Measurements from ENCODE around the gene TNPO3. TPM values are rescaled to one million over a fixed set of nuclear protein-coding genes. Genes with fewer than 3 reads are reported as not detected.

The TNPO3 gene
- total RNA-seq, 2 experiments from 2014 or later = 55.1 to 71.7 TPM

DNA sequence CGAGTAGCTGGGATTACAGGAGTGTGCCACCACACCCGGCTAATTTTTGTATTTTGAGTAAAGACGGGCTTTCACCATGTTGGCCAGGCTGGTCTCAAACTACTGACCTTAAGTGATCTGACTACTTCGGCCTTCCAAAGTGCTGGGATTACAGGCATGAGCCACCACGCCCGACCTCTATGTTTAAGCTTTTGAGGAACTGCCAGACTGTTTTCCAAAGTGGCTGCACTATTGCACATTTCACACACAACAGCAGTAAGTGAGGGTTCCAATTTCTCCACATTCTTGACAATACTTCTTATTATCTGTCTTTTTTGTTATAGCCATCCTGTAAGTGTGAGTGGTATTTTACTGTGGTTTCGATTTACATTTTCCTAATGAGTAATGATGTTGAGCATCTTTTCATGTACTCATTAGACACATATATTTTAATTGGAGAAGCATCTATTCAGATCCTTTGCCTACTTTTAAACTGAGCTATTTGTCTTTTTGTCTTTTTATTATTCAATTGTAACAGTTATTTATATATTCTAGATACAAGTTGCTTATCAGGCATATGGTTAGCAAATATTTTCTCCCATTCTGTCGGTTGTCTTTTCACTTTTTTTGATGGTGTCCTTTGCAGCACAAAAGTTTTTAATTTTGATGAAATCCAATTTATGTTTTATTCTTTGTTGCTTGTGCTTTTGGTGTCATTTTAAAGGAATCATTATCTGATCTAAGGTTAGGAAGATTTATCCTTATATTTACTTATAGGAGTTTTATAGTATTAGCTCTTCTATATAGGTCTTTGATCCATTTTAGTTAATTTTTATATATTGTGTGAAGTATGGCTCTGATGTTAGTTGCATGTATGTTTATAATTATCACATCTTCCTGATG is 130.0 kb downstream of the TNPO3 start:
- Histone ChIP-seq H3K4me3 (ENCODE audit: low read depth, low read length, poor library complexity, severe bottlenecking) (no peak overlapping the region), H3K79me2 (ENCODE audit: insufficient read depth, low read depth, low read length) (no peaks in the 10 kb centered on the region), H3K4me1 (ENCODE audit: insufficient read depth, low read length, poor library complexity, severe bottlenecking) (peaks cover 1% of the 10 kb centered on the region), H3K27ac (ENCODE audit: low read depth, low read length, poor library complexity, severe bottlenecking) (no peak overlapping the region), H4K20me1 (ENCODE audit: insufficient read depth, low read length) (no peaks in the 10 kb centered on the region), H3K4me2 (ENCODE audit: low read length) (no peak overlapping the region), H3K36me3 (ENCODE audit: insufficient read depth, low read length) (no peaks in the 10 kb centered on the region), H2AFZ (ENCODE audit: low read length) (no peak overlapping the region), H3K9me2 (ENCODE audit: insufficient read depth, low read length) (no peaks in the 10 kb centered on the region), H3K9me3 (ENCODE audit: low read length) (no peaks in the 10 kb centered on the region)
- CTCF ChIA-PET (ENCODE audit: unreplicated experiment) = no interaction called here
- POLR2A ChIA-PET = interaction anchor here (0.6 to 1.6 kb wide), 3 partner anchors 16 to 137 kb away, joined by 3 read pairs; no protein-coding TSS in a partner anchor
- no peak for DNase-seq (ENCODE audit: low spot score)
- BruUV-seq (replicated peaks) = no TSS peak
- TF ChIP-seq EZH2phosphoT487 (IDR thresholded peaks at IDR 0.05; ENCODE audit: borderline replicate concordance, low read depth, low read length) = 0 out of 2 replicates have a peak, but pooled peaks have one; percentile 41
- TF ChIP-seq, protein P1, sequence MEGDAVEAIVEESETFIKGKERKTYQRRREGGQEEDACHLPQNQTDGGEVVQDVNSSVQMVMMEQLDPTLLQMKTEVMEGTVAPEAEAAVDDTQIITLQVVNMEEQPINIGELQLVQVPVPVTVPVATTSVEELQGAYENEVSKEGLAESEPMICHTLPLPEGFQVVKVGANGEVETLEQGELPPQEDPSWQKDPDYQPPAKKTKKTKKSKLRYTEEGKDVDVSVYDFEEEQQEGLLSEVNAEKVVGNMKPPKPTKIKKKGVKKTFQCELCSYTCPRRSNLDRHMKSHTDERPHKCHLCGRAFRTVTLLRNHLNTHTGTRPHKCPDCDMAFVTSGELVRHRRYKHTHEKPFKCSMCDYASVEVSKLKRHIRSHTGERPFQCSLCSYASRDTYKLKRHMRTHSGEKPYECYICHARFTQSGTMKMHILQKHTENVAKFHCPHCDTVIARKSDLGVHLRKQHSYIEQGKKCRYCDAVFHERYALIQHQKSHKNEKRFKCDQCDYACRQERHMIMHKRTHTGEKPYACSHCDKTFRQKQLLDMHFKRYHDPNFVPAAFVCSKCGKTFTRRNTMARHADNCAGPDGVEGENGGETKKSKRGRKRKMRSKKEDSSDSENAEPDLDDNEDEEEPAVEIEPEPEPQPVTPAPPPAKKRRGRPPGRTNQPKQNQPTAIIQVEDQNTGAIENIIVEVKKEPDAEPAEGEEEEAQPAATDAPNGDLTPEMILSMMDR (conservative IDR thresholded peaks at IDR 0.05; ENCODE audit: low read length) = no peak
- intact Hi-C loops (cut with micrococcal nuclease; ENCODE audit: unreplicated experiment) = no loop called here

DNA sequence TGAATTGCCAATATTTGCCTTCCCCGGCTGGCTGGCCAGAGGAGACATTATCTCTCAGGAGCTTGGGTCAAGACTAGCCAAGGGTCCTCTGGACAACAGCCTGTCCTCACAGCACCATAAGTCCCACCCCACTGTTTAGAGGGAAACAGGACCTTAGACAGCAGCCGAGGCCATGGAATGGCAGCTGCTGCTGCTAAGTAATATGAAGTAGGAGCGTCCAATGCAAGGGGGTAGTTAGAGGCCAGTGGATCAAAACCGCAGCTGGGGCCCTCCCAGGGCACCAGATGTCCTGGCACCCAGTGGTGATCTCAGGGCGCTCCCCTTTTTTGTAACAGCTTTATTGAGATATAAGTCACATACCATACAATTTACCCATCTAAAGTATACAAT is 131.5 kb downstream of the TNPO3 start:
- no peak overlapping the region for H3K4me2 ChIP-seq (ENCODE audit: low read length)
- no TSS peak for BruUV-seq (replicated peaks)
- ChIA-PET POLR2A (no interaction called here), CTCF (ENCODE audit: unreplicated experiment) (interaction anchor here (1.2 kb wide), 1 partner anchor 14 kb away, joined by 3 read pairs; the partner anchor contains the start of gene IRF5)
- no peaks in the 10 kb centered on the region for H3K9me2 ChIP-seq (ENCODE audit: insufficient read depth, low read length)
- intact Hi-C loops (cut with micrococcal nuclease; ENCODE audit: unreplicated experiment) = no loop called here
- H3K9me3 ChIP-seq (ENCODE audit: low read length) = no peaks in the 10 kb centered on the region
- DNase-seq (ENCODE audit: low spot score) = no peak
- H3K4me1 ChIP-seq (ENCODE audit: insufficient read depth, low read length, poor library complexity, severe bottlenecking) = peaks cover 11% of the 10 kb centered on the region
- H3K79me2 ChIP-seq (ENCODE audit: insufficient read depth, low read depth, low read length) = no peaks in the 10 kb centered on the region
- no peak overlapping the region for H3K27ac ChIP-seq (ENCODE audit: low read depth, low read length, poor library complexity, severe bottlenecking)
- H3K4me3 ChIP-seq (ENCODE audit: low read depth, low read length, poor library complexity, severe bottlenecking) = no peak overlapping the region
- H4K20me1 ChIP-seq (ENCODE audit: insufficient read depth, low read length) = no peaks in the 10 kb centered on the region
- H2AFZ ChIP-seq (ENCODE audit: low read length) = no peak overlapping the region
- H3K36me3 ChIP-seq (ENCODE audit: insufficient read depth, low read length) = no peaks in the 10 kb centered on the region
- TF ChIP-seq EZH2phosphoT487 (IDR thresholded peaks at IDR 0.05; ENCODE audit: borderline replicate concordance, low read depth, low read length) = no peak
- TF ChIP-seq, protein P1 (conservative IDR thresholded peaks at IDR 0.05; ENCODE audit: low read length) = no peak
